Fibroblast of upper back skin (primary cell): ENCODE data around the gene ANXA3.
"Not testable (repeated sequence)": the region's sequence is repeated elsewhere in the genome, so short reads cannot be mapped to it uniquely, and the experiment has no call there.

Experiments
- DNase-seq: peaks from one replicate; pipeline ENCODE4 v3.0.0-alpha.2; 2013

Gene ANXA3

DNA sequence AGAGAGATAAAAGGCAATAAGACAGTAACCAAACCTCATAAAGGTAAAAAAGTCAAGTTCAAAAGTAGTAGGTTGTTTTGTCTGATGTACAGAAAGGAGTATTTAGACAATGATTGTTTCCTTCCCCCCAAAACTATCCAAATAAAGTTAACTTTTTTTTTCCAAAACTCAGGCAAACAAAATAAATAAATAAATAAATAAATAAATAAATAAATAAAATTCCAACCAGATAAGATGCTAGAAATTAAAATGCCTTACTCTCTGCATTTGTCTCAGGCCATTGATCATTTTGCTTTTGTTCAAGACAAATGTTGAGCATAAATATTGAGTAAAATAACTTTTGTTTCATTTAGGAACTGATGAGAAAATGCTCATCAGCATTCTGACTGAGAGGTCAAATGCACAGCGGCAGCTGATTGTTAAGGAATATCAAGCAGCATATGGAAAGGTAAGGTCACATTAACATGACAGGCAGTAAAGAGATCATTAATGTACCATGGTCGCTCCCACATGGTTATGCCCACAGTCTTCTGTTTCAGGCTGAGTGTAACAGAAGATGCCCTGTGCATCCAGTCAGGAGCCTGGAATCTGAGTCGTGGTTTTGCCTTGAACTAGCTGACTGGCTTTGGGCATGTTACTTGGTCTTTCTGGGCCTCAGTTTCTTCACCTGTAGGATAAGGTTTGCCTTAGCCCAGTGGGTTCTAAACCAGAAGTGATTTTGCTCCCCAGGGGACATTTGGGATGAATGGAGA, 27.3 kb downstream of the ANXA3 start:
- no peak for DNase-seq

DNA sequence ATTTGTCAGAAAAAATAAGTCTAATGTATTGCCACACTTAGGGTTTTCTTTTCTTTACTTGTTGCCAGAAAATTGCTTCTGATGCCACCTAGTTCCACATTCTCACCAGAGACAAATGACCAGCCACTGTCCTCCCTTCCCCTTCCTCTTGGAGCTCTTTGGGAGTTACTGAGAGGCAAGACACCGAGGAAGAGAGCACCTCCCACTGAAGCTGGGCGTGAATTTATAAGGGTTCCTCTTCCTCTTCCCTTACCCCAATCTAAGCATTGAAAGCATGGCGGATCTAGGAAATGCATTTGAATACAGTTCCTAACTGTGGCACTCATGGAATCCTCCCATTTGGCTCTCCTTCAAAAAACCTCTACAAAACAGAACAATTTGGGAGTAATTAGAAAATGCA, 30.0 kb downstream of the ANXA3 start:
- no peak for DNase-seq

DNA sequence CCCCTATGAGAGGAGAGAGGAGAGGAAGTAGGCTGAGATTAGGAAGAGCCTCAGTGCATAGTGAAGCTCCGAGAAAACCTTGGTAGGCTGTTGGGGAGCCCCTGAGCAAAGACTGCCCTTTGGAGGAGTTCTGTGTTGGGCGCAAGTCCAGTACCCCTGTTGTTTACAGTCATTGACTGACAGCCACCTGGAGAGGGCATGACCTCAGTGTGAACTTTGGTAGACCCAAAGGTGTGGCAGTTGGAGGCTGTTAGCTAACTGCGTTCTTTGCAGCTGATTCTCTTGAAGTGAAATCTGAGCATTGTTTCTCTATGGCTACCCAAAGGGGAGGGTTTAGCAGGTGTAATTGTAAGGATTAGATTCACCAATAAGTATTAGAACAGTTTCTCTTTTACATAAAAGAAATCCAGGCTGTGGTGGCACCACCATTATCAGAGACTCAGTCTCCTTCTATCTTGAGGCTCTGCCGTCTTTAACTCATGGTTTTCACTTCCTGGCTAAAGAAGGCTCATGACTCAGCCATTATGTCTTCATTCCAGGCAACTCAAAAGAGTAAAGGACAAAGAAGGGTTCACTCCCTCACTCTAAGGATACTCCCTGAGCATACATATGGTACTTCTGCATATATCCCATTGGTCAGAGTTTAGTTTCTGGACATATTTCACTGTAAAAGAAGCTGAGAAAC, 33.4 kb downstream of the ANXA3 start:
- DNase-seq, result no peak

DNA sequence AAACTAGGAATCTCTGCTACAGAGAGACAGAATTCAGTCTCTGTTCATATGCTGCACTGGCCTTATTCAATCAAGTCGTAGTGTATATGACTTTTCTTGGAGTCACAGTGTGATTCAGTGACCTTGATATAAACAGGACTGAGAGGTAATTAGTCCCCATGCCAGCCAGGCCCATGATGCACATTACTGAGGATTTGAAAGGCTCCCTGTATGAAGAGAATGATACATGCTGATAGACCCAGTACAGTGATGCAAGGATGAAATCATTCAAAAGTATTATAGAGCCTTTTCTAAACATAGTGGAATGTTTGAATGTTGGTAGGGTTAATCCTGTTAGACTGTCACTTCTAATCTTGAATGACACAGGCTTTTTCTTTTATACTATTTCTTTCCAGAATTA, 34.1 kb downstream of the ANXA3 start:
- DNase-seq, result no peak

DNA sequence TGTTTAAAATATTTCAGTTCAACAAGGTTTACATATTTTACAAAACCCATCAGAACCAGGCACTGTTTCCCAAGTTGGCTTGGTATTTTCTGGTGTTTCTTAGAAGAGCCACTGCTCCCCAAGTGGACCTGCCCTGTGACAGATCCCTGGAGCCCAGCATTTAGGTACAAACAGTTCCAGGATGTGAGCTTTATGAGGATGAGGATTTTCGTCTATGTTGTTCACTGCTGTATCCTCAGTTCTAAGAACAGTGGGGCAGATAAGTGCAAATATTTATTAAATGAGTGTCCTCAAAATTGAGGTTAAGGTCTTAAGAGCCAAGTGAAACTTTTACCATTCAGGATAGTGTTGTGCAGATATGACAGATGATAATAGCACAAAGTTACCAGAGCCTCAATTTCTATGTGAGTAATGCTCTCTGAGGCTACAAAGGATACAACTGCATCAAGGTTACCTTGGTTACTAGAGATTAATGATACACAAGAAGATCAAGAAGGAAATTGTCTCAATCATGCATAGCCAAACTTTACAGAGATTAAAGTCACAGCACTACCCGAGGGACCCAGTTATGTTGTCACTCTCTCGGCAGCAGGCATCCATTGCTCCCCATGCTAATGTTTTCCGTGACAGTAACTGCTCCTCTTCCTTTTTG, 37.5 kb downstream of the ANXA3 start:
- no peak for DNase-seq

DNA sequence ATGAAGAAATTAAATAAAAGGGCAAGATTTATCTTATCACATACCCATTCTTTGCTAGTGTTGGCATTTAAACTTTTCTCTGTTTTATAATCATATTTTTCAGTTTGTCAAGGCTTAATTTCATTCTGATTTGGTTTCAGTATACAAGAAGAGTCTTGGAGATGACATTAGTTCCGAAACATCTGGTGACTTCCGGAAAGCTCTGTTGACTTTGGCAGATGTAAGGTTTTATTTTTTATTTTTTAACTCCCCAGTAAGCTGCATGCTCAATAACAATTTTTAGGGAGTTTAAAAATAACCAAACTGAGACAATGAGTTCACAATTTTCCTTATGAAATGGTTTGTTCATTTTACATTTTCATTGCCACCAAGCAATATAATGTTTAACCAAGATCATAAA, 39.8 kb downstream of the ANXA3 start:
- DNase-seq, result no peak

DNA sequence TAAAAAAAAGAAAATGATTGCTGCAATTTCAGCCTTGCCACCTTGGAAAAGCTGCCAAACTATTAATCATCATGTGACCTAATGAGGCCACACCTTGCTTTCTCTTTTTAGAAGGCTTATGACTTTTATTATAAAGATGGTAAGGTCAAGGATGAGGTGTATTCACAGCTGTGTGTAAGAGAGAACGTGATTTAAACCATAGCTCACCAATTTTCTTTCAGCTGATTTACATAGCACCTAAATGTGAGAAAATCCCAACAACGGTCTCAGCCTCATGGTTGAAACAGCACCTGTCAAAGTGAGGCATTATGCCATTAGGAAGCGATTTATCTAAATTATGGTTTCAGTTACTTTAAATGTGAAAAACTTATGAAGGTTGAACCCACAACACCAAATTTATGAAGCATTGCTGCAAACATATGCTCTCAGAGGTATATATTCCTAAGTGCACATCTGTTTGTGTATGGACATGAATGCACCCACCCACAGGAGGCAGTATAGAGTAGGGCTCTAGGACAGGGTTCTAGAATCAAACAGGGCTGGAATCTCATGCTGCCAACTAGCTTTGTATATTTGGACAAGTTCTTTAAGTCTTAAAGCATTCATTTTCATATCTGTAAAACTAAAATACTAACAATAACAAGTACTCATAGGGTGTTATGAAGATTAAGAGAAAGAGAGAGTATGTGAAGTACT, 40.7 kb downstream of the ANXA3 start:
- DNase-seq, result no peak

DNA sequence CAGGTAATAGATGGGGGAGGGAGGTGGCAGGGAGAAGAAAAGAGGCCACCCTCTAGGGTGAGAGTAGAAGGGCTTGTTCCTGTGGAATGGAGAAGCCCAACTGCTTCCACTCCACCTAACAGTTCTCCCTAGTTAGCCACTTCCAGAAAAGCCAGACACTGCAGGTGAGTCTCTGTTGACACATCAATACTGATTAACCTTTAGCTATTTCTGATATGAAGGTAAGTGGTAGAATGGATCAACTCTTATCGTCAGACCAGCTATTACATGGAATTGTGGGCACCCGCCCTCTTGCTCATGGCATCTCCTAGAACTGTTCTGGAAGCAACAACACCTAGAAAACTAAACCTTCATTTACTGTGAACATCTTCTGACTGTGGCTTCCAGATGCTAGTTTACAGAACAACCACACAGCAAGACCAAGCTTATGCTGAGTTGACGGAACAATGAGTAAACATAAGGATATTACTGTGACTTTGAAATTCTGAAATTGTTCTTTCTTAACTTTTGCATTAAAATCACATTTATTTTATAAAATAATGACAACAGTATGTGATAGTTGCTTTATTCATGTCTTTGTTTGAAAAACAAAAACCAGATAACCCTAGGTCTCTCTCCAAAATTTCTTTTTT, 44.7 kb downstream of the ANXA3 start:
- DNase-seq, result no peak

DNA sequence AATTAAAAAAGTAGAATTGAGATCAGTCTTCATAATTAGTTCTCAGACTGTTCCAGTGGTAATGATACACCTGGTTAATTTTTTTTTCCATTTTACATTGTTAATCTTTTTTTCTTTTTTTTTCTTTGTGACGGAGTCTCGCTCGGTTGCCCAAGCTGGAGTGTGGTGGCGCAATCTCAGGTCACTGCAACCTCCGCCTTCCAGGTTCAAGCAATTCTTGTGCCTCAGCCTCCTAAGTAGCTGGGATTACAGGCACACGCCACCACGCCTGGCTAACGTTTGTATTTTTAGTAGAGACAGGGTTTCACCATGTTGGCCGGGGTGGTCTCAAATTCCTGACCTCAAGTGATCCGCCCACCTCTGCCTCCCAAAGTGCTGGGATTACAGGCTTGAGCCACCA, 46.9 kb downstream of the ANXA3 start:
- not testable (repeated sequence) for DNase-seq

DNA sequence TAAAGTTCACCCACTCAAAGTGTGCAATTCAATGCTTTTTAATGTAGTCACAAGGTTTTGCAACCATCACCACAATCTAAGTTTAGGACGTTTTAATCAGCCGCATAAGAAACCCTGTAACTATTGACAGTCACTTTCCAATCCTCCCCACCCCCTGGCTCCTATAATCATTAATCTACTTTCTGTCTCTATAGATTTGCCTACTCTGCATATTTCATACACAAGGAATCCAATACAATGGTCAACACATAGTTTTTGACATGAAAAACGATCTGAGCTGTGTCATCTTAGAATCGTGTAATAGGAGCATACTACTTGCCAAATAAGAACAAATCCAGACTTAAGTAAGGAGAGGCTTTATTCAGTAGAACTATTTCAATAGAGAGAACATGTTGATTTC, 47.6 kb downstream of the ANXA3 start:
- DNase-seq, result no peak

DNA sequence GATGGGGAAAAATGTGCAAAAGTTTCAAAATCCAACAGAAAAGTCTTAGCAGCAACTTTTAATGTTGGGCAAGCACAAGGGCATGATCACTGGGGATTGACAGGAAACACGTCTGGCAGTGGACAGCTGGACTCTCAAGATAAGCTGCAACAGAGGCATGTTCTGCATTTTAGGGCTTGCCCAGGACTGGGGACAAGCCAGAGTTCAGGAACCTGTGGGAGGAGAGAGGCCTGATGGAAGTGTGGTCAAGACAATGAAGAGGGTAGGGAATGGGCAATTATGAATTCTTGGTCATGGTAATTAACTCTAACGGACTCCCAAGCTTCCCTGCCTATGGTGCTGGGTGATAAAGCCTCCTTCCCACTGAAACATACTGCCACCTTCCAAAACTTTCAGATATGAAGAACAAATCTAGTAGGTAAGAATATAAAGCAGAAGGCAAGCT, 48.4 kb downstream of the ANXA3 start:
- DNase-seq, result no peak

DNA sequence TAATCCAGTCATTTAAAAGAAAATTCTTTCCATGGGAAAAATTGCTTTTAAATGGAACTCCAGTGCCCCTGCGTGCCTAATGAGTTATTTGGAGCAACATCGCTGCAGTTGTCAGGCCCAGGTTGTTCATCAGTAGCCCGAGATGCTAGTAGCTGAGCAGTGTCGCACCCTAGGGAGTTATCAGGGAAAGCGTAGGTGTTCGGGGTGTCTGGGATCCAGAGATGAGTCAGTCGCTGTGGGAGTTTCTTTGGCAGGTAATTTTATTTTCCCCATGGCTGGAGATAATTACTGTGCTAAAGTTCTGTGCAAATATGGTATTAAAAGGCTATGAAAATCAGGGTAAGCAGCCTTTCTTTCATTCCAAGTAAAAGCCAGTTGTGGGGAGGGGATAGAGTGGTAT, 49.4 kb downstream of the ANXA3 start:
- no peak for DNase-seq

DNA sequence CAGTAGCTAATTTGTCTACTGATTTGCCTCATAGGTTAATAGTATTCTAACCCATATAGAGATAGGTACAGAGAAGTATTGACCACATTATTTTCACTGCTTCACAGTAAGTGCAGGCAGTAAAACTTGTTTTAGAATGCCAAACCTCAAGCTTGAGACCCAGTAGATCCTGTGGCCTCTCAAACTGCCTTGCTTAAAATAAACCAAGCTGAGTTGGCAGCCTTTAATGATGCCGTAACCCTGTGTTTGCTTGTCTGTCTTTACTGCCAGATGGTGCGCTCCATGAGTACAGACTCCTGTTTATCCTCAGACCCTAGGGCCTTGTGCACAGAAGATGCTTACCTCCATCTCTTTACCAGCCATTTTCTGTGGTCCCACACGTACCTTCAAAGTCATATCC, 50.8 kb downstream of the ANXA3 start:
- DNase-seq, result no peak

DNA sequence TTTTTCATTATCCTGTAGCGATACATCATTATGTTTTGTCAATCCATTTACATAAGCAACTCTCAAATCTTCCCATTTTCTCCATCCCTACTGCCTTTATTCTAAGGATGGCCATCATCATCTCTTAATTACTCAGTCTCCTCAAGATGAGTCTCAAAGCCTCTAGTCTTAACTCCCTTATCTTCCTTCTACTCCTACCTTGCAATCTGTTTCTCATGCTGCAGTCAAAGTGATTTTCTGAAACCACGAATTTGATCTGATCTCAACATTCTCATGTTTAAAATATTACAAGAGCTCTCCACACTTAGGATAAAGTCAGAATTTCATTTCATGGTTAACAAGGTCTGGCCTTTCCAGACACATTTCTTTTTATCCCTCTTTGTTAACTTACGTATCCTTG, 51.8 kb downstream of the ANXA3 start:
- DNase-seq, result no peak

DNA sequence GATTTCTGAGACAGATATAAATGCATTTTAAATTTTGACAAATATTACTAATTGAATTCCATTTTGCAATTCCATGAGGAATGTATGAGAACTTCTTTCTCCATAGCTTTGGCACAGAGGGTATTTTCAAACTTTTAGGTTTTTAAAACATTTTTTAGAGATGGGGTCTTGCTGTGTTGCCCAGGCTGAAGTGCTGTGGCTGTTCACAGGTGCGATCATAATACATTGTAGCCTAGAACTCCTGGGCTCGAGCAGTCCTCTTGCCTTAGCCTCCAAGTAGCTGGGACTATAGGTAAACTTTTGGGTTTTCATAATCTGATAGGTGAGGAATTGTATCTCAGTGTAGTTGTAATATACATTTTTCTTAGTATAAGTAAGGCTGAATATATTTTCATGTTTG, 53.4 kb downstream of the ANXA3 start:
- no peak for DNase-seq

DNA sequence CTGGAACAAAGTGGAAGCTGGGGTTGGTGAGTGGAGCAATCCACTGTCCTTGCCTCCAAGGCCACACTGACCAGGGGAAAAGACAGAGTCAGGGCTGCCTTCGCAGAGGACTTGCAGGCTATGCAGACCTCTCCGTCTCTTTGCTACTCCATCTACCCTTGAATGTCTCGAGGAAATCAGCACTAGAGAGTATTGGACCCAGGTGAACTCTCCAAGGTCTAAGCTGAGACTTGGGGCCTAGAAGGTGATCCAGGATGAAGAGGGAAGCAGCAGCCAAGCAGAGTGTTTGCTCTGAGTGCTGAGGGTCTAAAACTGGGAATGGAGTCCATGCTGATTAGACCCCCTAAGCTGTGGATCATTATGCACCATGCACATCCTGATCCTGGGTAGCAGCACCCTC, 54.5 kb downstream of the ANXA3 start:
- no peak for DNase-seq

DNA sequence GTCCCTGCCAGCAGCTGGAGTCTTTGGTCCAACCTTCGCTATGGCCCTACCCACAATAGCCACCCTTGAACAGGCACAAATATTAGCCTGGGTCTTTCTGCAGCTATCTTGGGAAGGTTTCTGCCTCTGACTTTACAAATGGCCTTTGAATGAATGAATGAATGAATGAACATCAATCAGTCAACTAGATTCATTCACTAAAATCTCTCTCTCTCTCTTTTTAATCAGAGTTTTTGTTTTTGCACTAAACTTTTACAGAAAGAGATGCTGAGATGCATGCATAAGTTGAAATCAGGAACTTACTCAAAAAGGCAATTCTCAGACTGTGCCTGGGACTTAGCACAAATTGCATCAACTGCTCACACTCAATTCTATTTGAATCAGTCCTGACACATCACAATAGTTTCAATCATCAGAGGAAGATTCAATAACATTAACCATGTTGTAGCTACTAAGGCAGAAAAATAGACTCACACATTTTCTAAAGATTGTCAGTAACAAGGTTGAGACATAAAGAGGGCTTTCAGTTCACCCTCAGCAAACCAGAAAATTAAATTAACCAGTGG, 55.0 kb downstream of the ANXA3 start:
- no peak for DNase-seq

DNA sequence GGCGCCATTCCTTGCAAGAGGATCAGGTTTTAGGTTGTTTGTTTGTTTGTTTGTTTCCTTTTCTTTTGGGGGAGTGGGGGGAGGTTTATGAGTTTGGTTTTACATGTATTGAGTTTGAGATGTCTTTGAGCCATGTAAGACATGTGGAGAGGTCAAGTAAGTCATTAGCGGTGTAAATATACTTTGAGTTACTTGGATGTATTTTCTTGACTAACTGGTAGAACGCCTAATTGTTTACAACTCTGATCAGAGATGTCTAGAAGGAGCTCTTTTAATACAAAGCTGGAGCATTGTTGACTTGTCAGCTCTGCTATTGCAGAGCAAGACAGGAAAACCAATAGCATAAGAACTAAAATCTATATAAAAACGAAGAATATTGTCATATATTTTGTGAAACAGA, 57.1 kb downstream of the ANXA3 start:
- DNase-seq, result no peak

DNA sequence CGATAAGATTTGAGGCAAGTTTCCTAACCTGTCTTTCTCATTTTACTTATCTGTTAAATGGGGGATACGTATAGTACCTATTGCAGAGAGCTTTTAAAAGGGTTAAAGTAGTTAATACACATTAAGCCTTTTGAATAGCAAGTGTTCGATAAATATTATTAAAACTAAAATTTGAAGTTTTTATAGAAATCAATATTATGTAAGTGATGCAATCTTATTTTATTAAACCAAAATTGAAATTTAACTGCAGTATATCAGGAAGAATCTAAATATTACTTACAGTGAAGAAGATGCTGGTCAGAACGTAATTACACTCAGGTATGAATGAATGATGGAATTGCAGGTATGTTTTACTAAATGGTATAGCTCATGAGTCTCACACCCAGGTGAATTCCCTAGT, 58.0 kb downstream of the ANXA3 start:
- no peak for DNase-seq

DNA sequence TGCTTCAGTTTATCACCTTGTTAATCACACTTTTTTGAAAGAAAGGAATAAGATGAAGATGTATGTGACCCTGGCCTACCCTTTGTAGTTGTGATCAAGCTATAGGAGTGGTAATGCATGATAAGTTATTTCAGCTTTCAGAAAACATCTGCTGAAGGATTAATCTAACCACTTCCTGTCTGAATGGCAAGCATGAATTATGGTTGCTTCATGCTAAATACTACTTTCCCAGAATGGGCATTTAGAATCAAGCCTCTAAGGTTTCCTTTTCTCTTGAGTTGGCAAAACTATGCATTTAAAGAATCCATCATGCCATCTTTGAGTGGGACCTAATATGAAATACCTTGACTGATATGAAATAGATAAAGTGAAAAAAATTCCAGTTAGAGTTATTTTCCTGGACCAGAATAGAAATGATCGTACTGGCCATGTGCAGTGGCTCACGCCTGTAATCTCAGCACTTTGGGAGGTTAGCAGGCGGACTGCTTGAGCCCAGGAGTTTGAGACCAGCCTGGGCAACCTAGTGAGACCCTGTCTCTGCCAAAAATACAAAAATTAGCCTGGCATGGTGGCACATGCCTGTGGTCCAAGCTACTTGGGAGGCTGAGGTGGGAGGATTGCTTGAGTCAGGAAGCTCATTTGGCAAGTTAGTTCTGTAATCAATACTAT, 59.1 kb downstream of the ANXA3 start:
- DNase-seq, result peak; percentile 70

DNA sequence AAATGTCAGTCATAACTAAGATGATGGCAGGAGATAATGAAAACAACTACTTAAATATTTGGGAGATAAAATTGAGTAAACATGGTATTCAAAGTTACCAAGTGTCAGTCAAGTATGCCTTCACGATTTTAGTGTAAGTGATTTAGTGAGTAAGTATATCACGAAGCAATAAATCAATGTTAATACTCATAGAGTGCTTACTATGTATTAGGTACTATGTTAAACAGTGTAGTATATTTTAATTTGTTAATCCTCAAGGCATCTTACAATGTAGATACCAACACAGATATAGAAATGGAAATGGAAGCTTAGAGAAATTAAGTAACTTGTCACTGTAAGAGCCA, 59.6 kb downstream of the ANXA3 start:
- DNase-seq, result no peak
